Endothelial cell of umbilical vein (primary cell): ENCODE results near the gene EDEM3. TPM values are rescaled to one million over a fixed set of nuclear protein-coding genes. Genes with fewer than 3 reads are reported as not detected.

Experiments used
- BruUV-seq: library from RNA; stranded (reverse); fragments of 400-500 nt; replicated peaks from 2 replicates; lab custom pipeline; 2021; lab: Mats Ljungman, UMichigan
- CTCF ChIA-PET: fragments of 300-600, 350-600 bp; sonication (Branson Sonifier 250); formaldehyde crosslinking; loops from one replicate; lab custom pipeline; 2021; ENCODE audit warnings: antibody characterized with exemption, inconsistent platforms; lab: Charles Lee
- POLR2A ChIA-PET: fragments of 300-600, 350-600 bp; sonication (Branson Sonifier 250); formaldehyde crosslinking; loops from one replicate; lab custom pipeline; 2021; ENCODE audit warnings: antibody characterized with exemption, inconsistent platforms; lab: Charles Lee
- DNase-seq: peaks from one replicate; pipeline ENCODE4 v3.0.0-alpha.2; 2011; ENCODE audit warnings: low read depth, low spot score
- FAIRE-seq: peaks from 2 replicates; lab custom pipeline; 2011; peaks lifted over from hg19 to GRCh38; lab: Jason Lieb, UNC
- H2AFZ ChIP-seq: 2 replicates; pipeline ENCODE4 v1.6.0; 2012; ENCODE audit warnings: low read depth, low read length, control low read depth, inconsistent platforms
- H3K27ac ChIP-seq: 2 replicates; pipeline ENCODE4 v1.5.1; 2011; ENCODE audit warnings: low read depth, mild to moderate bottlenecking, control low read depth, low read length, moderate library complexity; ENCODE audit not compliant: insufficient read depth
- H3K27me3 ChIP-seq, 2 experiments: 2 replicates each; pipeline versions ENCODE4 v1.6.0 to v1.6.1; 2011; ENCODE audit warnings: low read length in 2 of 2, mixed read lengths in 1 of 2; ENCODE audit not compliant: control insufficient read depth in 2 of 2, insufficient read depth in 2 of 2
- H3K36me3 ChIP-seq, 2 experiments: 2 replicates in 1 of 2; 3 replicates in 1 of 2; pipeline ENCODE4 v1.5.1; 2011; ENCODE audit warnings: low read length in 2 of 2, mild to moderate bottlenecking in 1 of 2, moderate library complexity in 1 of 2; ENCODE audit not compliant: control insufficient read depth in 2 of 2, insufficient read depth in 2 of 2; ENCODE audit errors: extremely low read depth in 1 of 2
- H3K4me1 ChIP-seq: 3 replicates; pipeline ENCODE4 v1.5.1; 2011; ENCODE audit warnings: mild to moderate bottlenecking, low read length; ENCODE audit not compliant: control insufficient read depth, insufficient read depth; ENCODE audit errors: extremely low read depth
- H3K4me2 ChIP-seq: 2 replicates; pipeline ENCODE4 v1.6.1; 2011; ENCODE audit warnings: low read length, control low read depth, mixed read lengths; ENCODE audit not compliant: insufficient read depth
- H3K4me3 ChIP-seq, 3 experiments: fragments of 200-600 bp in 1 of 3; sonication (generic), shearing (Covaris generic) in 1 of 3; replicated peaks in 1 of 3; 2 replicates each; pipeline ENCODE4 v1.5.1; 2011 to 2016; ENCODE audit warnings: control low read depth in 3 of 3, low read length in 3 of 3, mild to moderate bottlenecking in 2 of 3, inconsistent platforms in 1 of 3, low read depth in 1 of 3, moderate library complexity in 1 of 3; ENCODE audit not compliant: insufficient read depth in 1 of 3
- H3K79me2 ChIP-seq: 2 replicates; pipeline ENCODE4 v1.6.0; 2012; ENCODE audit warnings: low read length, inconsistent platforms; ENCODE audit not compliant: control insufficient read depth, insufficient read depth
- H3K9ac ChIP-seq: replicated peaks from 2 replicates; pipeline ENCODE3; 2011; ENCODE audit warnings: low read length, control low read depth; ENCODE audit not compliant: insufficient read depth; ENCODE audit errors: extremely low read depth
- H3K9me1 ChIP-seq: replicated peaks from 3 replicates; pipeline ENCODE4 v1.6.0; 2011; ENCODE audit warnings: mild to moderate bottlenecking, low read length; ENCODE audit not compliant: control insufficient read depth, insufficient read depth; ENCODE audit errors: extremely low read depth
- H3K9me3 ChIP-seq: replicated peaks from 2 replicates; pipeline ENCODE4 v1.5.1; 2012; ENCODE audit warnings: low read length, inconsistent platforms; ENCODE audit not compliant: control insufficient read depth, insufficient read depth
- H4K20me1 ChIP-seq: replicated peaks from 2 replicates; pipeline ENCODE3; 2011; ENCODE audit warnings: mild to moderate bottlenecking, low read length; ENCODE audit not compliant: control insufficient read depth, insufficient read depth; ENCODE audit errors: extremely low read depth
- GATA2 ChIP-seq: IDR thresholded peaks from 2 replicates; pipeline ENCODE4 v1.7.0; 2011; ENCODE audit warnings: low read depth, mild to moderate bottlenecking, moderate library complexity, mixed read lengths, low read length; ENCODE audit not compliant: insufficient read length, insufficient read depth
- JUN ChIP-seq: IDR thresholded peaks from 2 replicates; pipeline ENCODE4 v1.6.1; 2011; ENCODE audit warnings: borderline replicate concordance, low read depth; ENCODE audit not compliant: insufficient read length, insufficient read depth
- POLR2AphosphoS5 ChIP-seq: IDR thresholded peaks from 2 replicates; pipeline ENCODE4 v1.6.1; 2012; ENCODE audit warnings: low read depth, mild to moderate bottlenecking, control low read depth, low read length, moderate library complexity; ENCODE audit not compliant: insufficient read depth
- dilution Hi-C: fragments of 300-500 bp; cut with MboI; formaldehyde crosslinking; loops from one replicate; pipeline ENCODE4 v1.15.0; 2019; ENCODE audit warnings: low sequenced_read_pairs; ENCODE audit not compliant: extremely low pct_ligation_motif_present
- intact Hi-C: fragments of 100-400 bp; cut with micrococcal nuclease; formaldehyde crosslinking; loops from one replicate; pipeline ENCODE4 v1.10.0; 2022
- polyA plus RNA-seq, 4 experiments: library from polyadenylated mRNA; depleted of rRNA in 3 of 4; stranded (reverse) in 3 of 4; unstranded in 1 of 4; fragments of >200 nt; gene quantifications; 2 replicates each; pipeline versions ENCODE4 v1.2.1 to v1.2.3, GENCODE V29; 2011 to 2012; ENCODE audit warnings: missing spikeins in 1 of 4
- total RNA-seq: library from RNA; stranded (reverse); gene quantifications from 2 replicates; pipeline ENCODE4 v1.2.3, GENCODE V29; 2021

EDEM3 gene
- total and polyA plus RNA-seq, 2 donors (not counting 3 experiments of a cell fraction or from before 2014, with no cell fraction given), result 6.6 to 26.3 TPM

DNA sequence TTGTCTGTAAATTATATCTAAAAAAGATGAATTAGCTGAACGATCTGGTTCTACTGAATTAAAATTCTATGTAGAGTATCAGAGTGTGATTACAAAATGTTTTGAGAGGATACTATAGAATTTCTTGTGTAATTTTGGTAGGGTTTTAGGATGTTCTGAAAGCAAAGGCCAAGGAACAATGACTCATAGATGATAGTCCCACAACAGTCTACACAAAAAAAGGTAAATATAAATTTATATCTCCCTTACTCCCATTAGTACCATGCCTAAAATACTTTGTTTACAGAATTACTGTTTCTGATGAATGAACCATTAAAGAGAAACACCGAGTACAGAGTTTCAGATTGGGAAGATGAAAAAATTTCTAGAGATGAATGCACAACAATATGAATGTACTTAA, 9.5 kb downstream of the EDEM3 start:
- intact Hi-C loops (no loop called here), dilution Hi-C loops (no loop called here)
- Histone ChIP-seq H3K9me1 (no peaks in the 10 kb centered on the region), H3K4me3 (no peak overlapping the region), H3K9me3 (no peaks in the 10 kb centered on the region), H3K4me2 (no peak overlapping the region), H4K20me1 (no peaks in the 10 kb centered on the region), H3K9ac (no peak overlapping the region), H3K4me1 (peaks cover 3% of the 10 kb centered on the region), H3K27ac (no peak overlapping the region), H3K36me3 (no peaks in the 10 kb centered on the region), H2AFZ (no peak overlapping the region), H3K27me3 (no peaks in the 10 kb centered on the region), H3K79me2 (peaks cover 2% of the 10 kb centered on the region)
- no TSS peak for BruUV-seq
- no peak for TF ChIP-seq GATA2
- TF ChIP-seq POLR2AphosphoS5, result no peak
- TF ChIP-seq JUN, result no peak
- DNase-seq (no peak), FAIRE-seq (no peak)
- POLR2A ChIA-PET, result no interaction called here
- CTCF ChIA-PET, result no interaction called here

DNA sequence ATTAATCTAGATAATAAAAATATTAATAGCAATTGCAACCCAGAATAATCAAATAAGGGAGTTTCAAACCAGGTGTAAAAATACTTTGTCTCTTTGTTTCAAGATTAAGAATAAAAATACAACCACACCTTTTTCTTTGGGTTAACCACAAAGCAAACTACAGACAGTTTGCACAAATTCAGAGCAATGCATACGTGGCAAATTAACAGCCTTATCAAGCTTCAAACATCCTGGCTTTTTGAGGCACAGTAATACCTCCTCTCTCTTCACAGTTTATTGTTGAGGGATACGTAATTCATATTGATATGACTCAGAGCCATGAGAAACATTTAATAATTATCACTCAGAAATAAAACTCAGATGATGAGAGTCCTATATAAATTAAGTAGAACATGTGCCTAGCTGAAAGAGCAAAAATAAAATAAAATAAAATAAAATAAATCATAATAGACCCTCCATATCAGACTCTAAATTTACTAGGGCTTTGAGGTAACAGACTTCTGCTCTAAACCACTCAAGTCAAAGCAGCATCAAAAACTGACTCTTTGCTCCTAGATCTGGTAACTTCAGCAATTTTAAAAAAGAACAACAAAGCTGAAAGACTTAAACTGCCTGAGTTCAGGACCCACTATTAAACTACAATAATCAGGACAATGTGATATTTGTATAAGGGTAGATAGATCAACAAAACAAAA, 11.4 kb downstream of the EDEM3 start:
- FAIRE-seq (no peak), DNase-seq (no peak)
- TF ChIP-seq POLR2AphosphoS5 (no peak), JUN (no peak), GATA2 (no peak)
- ChIA-PET CTCF (no interaction called here), POLR2A (no interaction called here)
- Histone ChIP-seq H3K4me2 (no peak overlapping the region), H3K27me3 (no peaks in the 10 kb centered on the region), H3K9me3 (no peaks in the 10 kb centered on the region), H2AFZ (no peak overlapping the region), H3K9ac (no peak overlapping the region), H3K36me3 (no peaks in the 10 kb centered on the region), H3K27ac (no peak overlapping the region), H3K9me1 (no peaks in the 10 kb centered on the region), H3K4me3 (no peak overlapping the region), H3K79me2 (peaks cover 2% of the 10 kb centered on the region), H3K4me1 (peaks cover 3% of the 10 kb centered on the region), H4K20me1 (no peaks in the 10 kb centered on the region)
- intact Hi-C loops, result no loop called here
- dilution Hi-C loops, result no loop called here
- no TSS peak for BruUV-seq
